K562 (cell line): ENCODE results near the gene ADGRG1. TPM values are rescaled to one million over a fixed set of nuclear protein-coding genes. Genes with fewer than 3 reads are reported as not detected.

Experiments
- ATAC-seq: fragments of 200-7000 bp; cut with Tn5 transposase; 3 replicates; pipeline ENCODE4 v1.9.1; 2020; ENCODE audit warnings: moderate library complexity
- BruUV-seq: library from RNA; stranded (reverse); fragments of 400-500 nt; replicated peaks from 2 replicates; lab custom pipeline; 2021; lab: Mats Ljungman, UMichigan
- CTCF ChIA-PET: fragments of 300-600 bp; formaldehyde crosslinking; extraction: SDS; loops from one replicate; lab custom pipeline; 2021; ENCODE audit warnings: low intra/inter-chr PET ratio; lab: Yijun Ruan, JAX
- POLR2A ChIA-PET: fragments of 300-600, 350-650 bp; sonication (Branson Sonifier 250); formaldehyde crosslinking; extraction: SDS; loops from one replicate; lab custom pipeline; 2021; ENCODE audit warnings: antibody characterized with exemption, inconsistent platforms; lab: Yijun Ruan, JAX
- DNase-seq, 4 experiments: peaks; one replicate each; pipeline versions ENCODE4 v3.0.0 to v3.0.0-alpha.2; 2011 to 2018; ENCODE audit warnings: low spot score in 3 of 4, mixed read lengths in 3 of 4; ENCODE audit errors: extremely low read depth in 1 of 4
- FAIRE-seq: peaks from 2 replicates; lab custom pipeline; 2011; peaks lifted over from hg19 to GRCh38; lab: Jason Lieb, UNC
- H2AFZ ChIP-seq: 2 replicates; pipeline ENCODE4 v1.6.0; 2011; ENCODE audit warnings: low read depth, low read length, control low read depth, inconsistent platforms
- H3K27ac ChIP-seq: fragments of 200-600 bp; 3 replicates; pipeline ENCODE4 v1.8.0; 2011; ENCODE audit warnings: low read depth, mild to moderate bottlenecking, control low read depth, inconsistent platforms, low read length, moderate library complexity, mixed read lengths; ENCODE audit errors: extremely low read depth
- H3K27me3 ChIP-seq, 2 experiments: fragments of 300-600 bp in 1 of 2; 2 replicates in 1 of 2; 3 replicates in 1 of 2; pipeline versions ENCODE4 v1.6.0 to v1.8.0; 2011; ENCODE audit warnings: inconsistent platforms in 2 of 2, low read length in 2 of 2, mild to moderate bottlenecking in 1 of 2, mixed read lengths in 1 of 2, moderate library complexity in 1 of 2; ENCODE audit not compliant: control insufficient read depth in 2 of 2, insufficient read depth in 2 of 2
- H3K36me3 ChIP-seq: fragments of 300-600 bp; 3 replicates; pipeline ENCODE4 v1.8.0; 2011; ENCODE audit warnings: mild to moderate bottlenecking, low read length, inconsistent platforms; ENCODE audit not compliant: control insufficient read depth, insufficient read depth
- H3K4me1 ChIP-seq, 2 experiments: fragments of 200-600 bp in 1 of 2; replicated peaks in 1 of 2; 2 replicates in 1 of 2; 3 replicates in 1 of 2; pipeline versions ENCODE4 v1.5.1 to v1.8.0; 2011; ENCODE audit warnings: inconsistent platforms in 2 of 2, low read length in 2 of 2, mild to moderate bottlenecking in 1 of 2, mixed read lengths in 1 of 2, moderate library complexity in 1 of 2; ENCODE audit not compliant: control insufficient read depth in 2 of 2, insufficient read depth in 2 of 2
- H3K4me2 ChIP-seq: 2 replicates; pipeline ENCODE4 v1.6.1; 2011; ENCODE audit warnings: low read length, control low read depth, inconsistent platforms, mixed read lengths; ENCODE audit not compliant: insufficient read depth
- H3K4me3 ChIP-seq: fragments of 200-600 bp; sonication (generic), shearing (Covaris generic); 2 replicates; pipeline ENCODE4 v1.5.1; 2016; ENCODE audit warnings: control low read depth, inconsistent platforms
- H3K79me2 ChIP-seq: fragments of 200-600 bp; 3 replicates; pipeline ENCODE4 v1.8.0; 2011; ENCODE audit warnings: low read length, inconsistent platforms; ENCODE audit not compliant: control insufficient read depth, insufficient read depth
- H3K9ac ChIP-seq, 2 experiments: 2 replicates each; pipeline versions ENCODE4 v1.6.0 to v1.6.1; 2011; ENCODE audit warnings: low read depth in 2 of 2, low read length in 2 of 2, control low read depth in 1 of 2, inconsistent platforms in 1 of 2, mild to moderate bottlenecking in 1 of 2, mixed read lengths in 1 of 2; ENCODE audit not compliant: insufficient read depth in 1 of 2
- H3K9me1 ChIP-seq: one replicate; pipeline ENCODE4 v1.6.0; 2011; ENCODE audit warnings: inconsistent platforms, mild to moderate bottlenecking, low read length, moderate library complexity; ENCODE audit not compliant: control insufficient read depth, insufficient read depth
- H3K9me3 ChIP-seq: replicated peaks from 2 replicates; pipeline ENCODE4 v1.5.1; 2011; ENCODE audit warnings: low read depth, low read length, inconsistent platforms; ENCODE audit not compliant: control insufficient read depth, insufficient read depth
- H4K20me1 ChIP-seq: replicated peaks from 2 replicates; pipeline ENCODE4 v1.6.1; 2011; ENCODE audit warnings: low read length, inconsistent platforms, mixed read lengths; ENCODE audit not compliant: control insufficient read depth, insufficient read depth
- BRD4 ChIP-seq: fragments of 200-600 bp; sonication (generic); IDR thresholded peaks from 2 replicates; pipeline ENCODE4 v1.6.1; 2017; ENCODE audit warnings: inconsistent platforms
- CBX3 ChIP-seq, 2 experiments: IDR thresholded peaks; 1 replicate in 1 of 2; 2 replicates in 1 of 2; pipeline ENCODE4 v1.6.1; 2012; ENCODE audit warnings: inconsistent platforms in 2 of 2, low read length in 2 of 2, borderline replicate concordance in 1 of 2, control low read depth in 1 of 2
- CTBP1 ChIP-seq: fragments of 450-650 bp; IDR thresholded peaks from 2 replicates; pipeline ENCODE4 v1.6.1; 2016; ENCODE audit warnings: borderline replicate concordance
- MEF2D ChIP-seq: conservative IDR thresholded peaks from 2 replicates; pipeline ENCODE4 v1.6.1; 2016; ENCODE audit warnings: low read depth, missing genetic modification characterization, missing compliant biosample characterization
- RFX7 ChIP-seq: fragments of 250-450 bp; sonication (Bioruptor Pico); IDR thresholded peaks from 2 replicates; pipeline ENCODE4 v1.5.1; 2021; ENCODE audit warnings: mild to moderate bottlenecking
- SMAD1 ChIP-seq: fragments of 150-350 bp; IDR thresholded peaks from 2 replicates; pipeline ENCODE4 v1.6.1; 2014; ENCODE audit warnings: low read length, low read depth; ENCODE audit not compliant: partially characterized antibody
- TRIM24 ChIP-seq, 2 experiments: fragments of 450-650 bp; IDR thresholded peaks; 2 replicates each; pipeline ENCODE4 v1.6.1; 2016
- ZFX ChIP-seq: sonication (generic); formaldehyde crosslinking; IDR thresholded peaks from 2 replicates; pipeline ENCODE4 v1.8.0; 2022; ENCODE audit warnings: mild to moderate bottlenecking, missing genetic modification reagents, moderate library complexity
- ZNF280B ChIP-seq: fragments of 250-450 bp; sonication (Bioruptor Pico); IDR thresholded peaks from 2 replicates; pipeline ENCODE4 v1.5.1; 2021; ENCODE audit warnings: mild to moderate bottlenecking
- ZZZ3 ChIP-seq: fragments of 450-650 bp; IDR thresholded peaks from 2 replicates; pipeline ENCODE4 v1.6.1; 2016; ENCODE audit warnings: antibody characterized with exemption, mild to moderate bottlenecking, moderate library complexity
- WGBS: fragments of 100-300 bp; shearing (Covaris generic); methylation state at CpG from one replicate; pipeline ENCODE4 v1.1.6; 2016; ENCODE audit warnings: low coverage, mixed read lengths; ENCODE audit not compliant: insufficient coverage; ENCODE audit errors: missing lambda C conversion rate; 5-methylcytosine and 5-hydroxymethylcytosine counted together
- in situ Hi-C: fragments of 300-500 bp; cut with MboI; formaldehyde crosslinking; loops from 4 replicates; pipeline ENCODE4 v1.15.0; 2018; ENCODE audit warnings: inconsistent platforms, mixed read lengths
- intact Hi-C: fragments of 100-400 bp; cut with micrococcal nuclease; formaldehyde crosslinking; loops from 2 replicates; pipeline ENCODE4 v1.14.2; 2022
- polyA plus RNA-seq, 8 experiments: library from polyadenylated mRNA; depleted of rRNA in 4 of 8; stranded (reverse) in 5 of 8; unstranded in 3 of 8; fragments of >200 nt; fragmentation: Nextera tagmentation in 2 of 8; fragmentation: Illumina TruSeq in 1 of 8; extraction: Ambion mirVana in 2 of 8; extraction: Trizol in 1 of 8; gene quantifications; 2 replicates each; pipeline versions ENCODE4 v1.2.1 to v1.2.3, GENCODE V29; 2011 to 2014; ENCODE audit warnings: inconsistent platforms in 1 of 8, missing spikeins in 1 of 8
- total RNA-seq, 7 experiments: library from RNA; depleted of rRNA in 6 of 7; stranded (reverse); fragments of >200 nt in 6 of 7; fragmentation: Illumina TruSeq in 2 of 7; extraction: Trizol in 2 of 7; gene quantifications; 2 replicates each; pipeline versions ENCODE4 v1.2.1 to v1.2.3, GENCODE V29; 2011 to 2021; ENCODE audit warnings: low replicate concordance in 1 of 7

Gene ADGRG1
- total and polyA plus RNA-seq, 9 of the 15 experiments (the other 6 are each of a cell fraction or from before 2014, with no cell fraction given) = 0.04 to 0.31 (median 0.16) TPM; not detected in 6

DNA sequence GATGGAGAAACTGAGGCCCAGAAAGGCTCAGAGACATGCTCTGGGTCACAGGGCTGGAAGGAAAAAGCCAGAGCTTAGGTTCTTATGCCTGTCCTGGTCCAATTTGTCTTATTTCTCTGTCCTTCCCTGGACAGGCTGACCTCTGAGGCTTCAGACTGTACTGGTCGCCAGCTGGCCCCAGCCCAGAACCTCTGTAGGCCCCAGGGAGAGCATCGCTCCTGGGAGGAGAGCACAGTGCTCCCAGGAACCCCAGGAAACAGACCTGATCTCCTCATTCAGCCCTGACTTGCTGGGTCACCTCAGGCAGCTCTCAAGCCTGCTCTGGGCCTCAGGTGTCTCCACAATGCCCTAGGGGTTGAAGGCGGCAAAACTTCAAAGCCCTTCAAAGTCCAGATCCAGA lies 71.1 kb downstream of the ADGRG1 start:
- in situ Hi-C loops = no loop called here
- H3K27me3 ChIP-seq = no peaks in the 10 kb centered on the region
- TF ChIP-seq ZZZ3 (no peak), CBX3 (IDR thresholded peaks at IDR 0.05; ENCODE audit: borderline replicate concordance in 1 of 2, low read length in 2 of 2) (no peak), MEF2D (tag) (no peak), ZNF280B (no peak), BRD4 (no peak), SMAD1 (no peak), ZFX (CRISPR knock-in tag) (no peak), CTBP1 (no peak), RFX7 (CRISPR knock-in tag) (no peak), TRIM24 (IDR thresholded peaks at IDR 0.05) (no peak)
- FAIRE-seq (no peak), ATAC-seq (no peak), DNase-seq (no peak)
- 81% methylated on average over 3 of the region's 3 CpGs for WGBS
- ChIA-PET POLR2A (interaction anchor here (3.3 kb wide), 1 partner anchor 9 kb away, joined by 15 read pairs; no protein-coding TSS in a partner anchor), CTCF (no interaction called here)
- H3K4me2 ChIP-seq = no peak overlapping the region
- H3K9me3 ChIP-seq = 0 out of 2 replicates have a peak, but pooled peaks cover 2% of the 10 kb centered on the region
- peaks cover 32 to 45% of the 10 kb centered on the region in 2 experiments for H3K4me1 ChIP-seq
- H3K36me3 ChIP-seq = no peaks in the 10 kb centered on the region
- no peaks in the 10 kb centered on the region for H3K9me1 ChIP-seq
- H3K9ac ChIP-seq = 0 out of 4 replicates have a peak overlapping the region, but pooled peaks of 1 of the 2 experiments have one; percentile 22
- no peaks in the 10 kb centered on the region for H3K79me2 ChIP-seq
- H3K4me3 ChIP-seq = no peak overlapping the region
- H2AFZ ChIP-seq = no peak overlapping the region
- BruUV-seq = no TSS peak
- H3K27ac ChIP-seq = no peak overlapping the region
- no peaks in the 10 kb centered on the region for H4K20me1 ChIP-seq
- intact Hi-C loops = no loop called here
